IMR-90 (cell line): Measurements from ENCODE around the gene LSM12. TPM values are rescaled to one million over a fixed set of nuclear protein-coding genes. Genes with fewer than 3 reads are reported as not detected.

Experiments
- ATAC-seq: fragments of 200-7000 bp; cut with Tn5 transposase; 2 replicates; pipeline ENCODE4 v1.9.1; 2020; ENCODE audit warnings: low read depth, mild to moderate bottlenecking, moderate library complexity
- BruUV-seq: library from RNA; stranded (reverse); fragments of 400-500 nt; replicated peaks from 2 replicates; lab custom pipeline; 2021; lab: Mats Ljungman, UMichigan
- CTCF ChIA-PET: fragments of 300-600 bp; formaldehyde crosslinking; extraction: SDS; loops from one replicate; lab custom pipeline; 2021; ENCODE audit warnings: antibody characterized with exemption; lab: Yijun Ruan, JAX
- POLR2A ChIA-PET: fragments of 300-600 bp; sonication (Branson Sonifier 250); formaldehyde crosslinking; loops from one replicate; lab custom pipeline; 2022; ENCODE audit warnings: antibody characterized with exemption; ENCODE audit not compliant: unreplicated experiment; lab: Charles Lee
- DNase-seq: peaks from one replicate; pipeline ENCODE4 v3.0.0; 2013
- H2AFZ ChIP-seq: replicated peaks from 2 replicates; pipeline ENCODE3; 2013; ENCODE audit warnings: low read length, mild to moderate bottlenecking; ENCODE audit not compliant: poor library complexity
- H2AK5ac ChIP-seq: 2 replicates; pipeline ENCODE4 v1.6.1; 2013; ENCODE audit warnings: low read depth, low read length, inconsistent platforms
- H2AK9ac ChIP-seq: replicated peaks from 2 replicates; pipeline ENCODE3; 2013; ENCODE audit warnings: mild to moderate bottlenecking, low read depth, low read length, moderate library complexity; ENCODE audit not compliant: poor library complexity
- H2BK120ac ChIP-seq: 2 replicates; pipeline ENCODE4 v1.6.1; 2013; ENCODE audit warnings: low read depth, low read length, inconsistent platforms
- H2BK15ac ChIP-seq: 3 replicates; pipeline ENCODE4 v1.6.1; 2013; ENCODE audit warnings: low read depth, low read length, inconsistent platforms
- H2BK20ac ChIP-seq: 2 replicates; pipeline ENCODE4 v1.6.1; 2013; ENCODE audit warnings: low read depth, mild to moderate bottlenecking, inconsistent platforms, low read length, moderate library complexity
- H2BK5ac ChIP-seq: 2 replicates; pipeline ENCODE4 v1.6.1; 2013; ENCODE audit warnings: mild to moderate bottlenecking, low read depth, low read length, inconsistent platforms; ENCODE audit not compliant: poor library complexity, severe bottlenecking
- H3K14ac ChIP-seq: replicated peaks from 2 replicates; pipeline ENCODE4 v1.6.1; 2013; ENCODE audit warnings: low read depth, low read length, inconsistent platforms
- H3K18ac ChIP-seq: 2 replicates; pipeline ENCODE4 v1.6.1; 2013; ENCODE audit warnings: low read depth, low read length, control low read depth
- H3K23ac ChIP-seq: 2 replicates; pipeline ENCODE4 v1.6.1; 2013; ENCODE audit warnings: low read depth, low read length, inconsistent platforms
- H3K27ac ChIP-seq: 2 replicates; pipeline ENCODE4 v1.5.1; 2013; ENCODE audit warnings: mild to moderate bottlenecking, control low read depth, low read length; ENCODE audit not compliant: insufficient read depth
- H3K27me3 ChIP-seq: 2 replicates; pipeline ENCODE4 v1.6.1; 2013; ENCODE audit warnings: low read length; ENCODE audit not compliant: control insufficient read depth, insufficient read depth
- H3K36me3 ChIP-seq: 2 replicates; pipeline ENCODE4 v1.6.1; 2013; ENCODE audit warnings: low read length, mixed read lengths; ENCODE audit not compliant: control insufficient read depth, insufficient read depth
- H3K4ac ChIP-seq: 2 replicates; pipeline ENCODE4 v1.6.1; 2013; ENCODE audit warnings: low read depth, low read length, inconsistent platforms
- H3K4me1 ChIP-seq: 2 replicates; pipeline ENCODE4 v1.6.1; 2013; ENCODE audit warnings: low read length, mixed read lengths; ENCODE audit not compliant: control insufficient read depth, insufficient read depth
- H3K4me2 ChIP-seq: 2 replicates; pipeline ENCODE4 v1.6.1; 2013; ENCODE audit warnings: low read depth, mild to moderate bottlenecking, control low read depth, low read length, moderate library complexity
- H3K4me3 ChIP-seq: 2 replicates; pipeline ENCODE4 v1.5.1; 2013; ENCODE audit warnings: low read depth, mild to moderate bottlenecking, control low read depth, low read length, moderate library complexity; ENCODE audit not compliant: insufficient read depth
- H3K56ac ChIP-seq: 2 replicates; pipeline ENCODE4 v1.6.1; 2013; ENCODE audit warnings: low read length, inconsistent platforms; ENCODE audit not compliant: insufficient read depth; ENCODE audit errors: extremely low read depth
- H3K79me1 ChIP-seq, 2 experiments: 2 replicates each; pipeline ENCODE4 v1.6.1; 2013; ENCODE audit warnings: low read length in 2 of 2, inconsistent platforms in 1 of 2, low read depth in 1 of 2
- H3K9ac ChIP-seq: 2 replicates; pipeline ENCODE4 v1.6.1; 2013; ENCODE audit warnings: low read depth, low read length, control low read depth
- H3K9me1 ChIP-seq: 2 replicates; pipeline ENCODE4 v1.6.1; 2013; ENCODE audit warnings: low read length, inconsistent platforms; ENCODE audit not compliant: insufficient read depth
- H3K9me3 ChIP-seq: 2 replicates; pipeline ENCODE4 v1.6.1; 2013; ENCODE audit warnings: low read length; ENCODE audit not compliant: control insufficient read depth, insufficient read depth
- H4K20me1 ChIP-seq: 2 replicates; pipeline ENCODE4 v1.6.1; 2013; ENCODE audit warnings: low read length, inconsistent platforms; ENCODE audit not compliant: insufficient read depth
- H4K5ac ChIP-seq: 2 replicates; pipeline ENCODE4 v1.6.1; 2013; ENCODE audit warnings: mild to moderate bottlenecking, low read depth, low read length, control low read depth
- H4K8ac ChIP-seq, 2 experiments: 2 replicates each; pipeline ENCODE4 v1.6.1; 2013; ENCODE audit warnings: low read depth in 2 of 2, low read length in 2 of 2, control low read depth in 1 of 2, inconsistent platforms in 1 of 2
- H4K91ac ChIP-seq: 2 replicates; pipeline ENCODE4 v1.6.1; 2013; ENCODE audit warnings: low read depth, low read length, inconsistent platforms; ENCODE audit not compliant: insufficient read depth
- BHLHE40 ChIP-seq: fragments of 150-350 bp; IDR thresholded peaks from 2 replicates; pipeline ENCODE4 v1.6.1; 2016; ENCODE audit warnings: mild to moderate bottlenecking, low read depth, low read length
- CEBPB ChIP-seq: IDR thresholded peaks from 2 replicates; pipeline ENCODE4 v1.6.1; 2012; ENCODE audit warnings: low read depth, low read length, improper control_type of control experiment
- CHD1 ChIP-seq: IDR thresholded peaks from 2 replicates; pipeline ENCODE4 v1.6.1; 2012; ENCODE audit warnings: low read depth, low read length, improper control_type of control experiment
- CTCF ChIP-seq: conservative IDR thresholded peaks from 2 replicates; pipeline ENCODE4 v1.5.1; 2012; ENCODE audit warnings: mild to moderate bottlenecking, low read depth, low read length, improper control_type of control experiment
- ELK1 ChIP-seq: fragments of 150-350 bp; IDR thresholded peaks from 2 replicates; pipeline ENCODE4 v1.6.1; 2016; ENCODE audit warnings: low read depth, mild to moderate bottlenecking, low read length, moderate library complexity, borderline replicate concordance
- FOS ChIP-seq: fragments of 150-350 bp; IDR thresholded peaks from 2 replicates; pipeline ENCODE4 v1.6.1; 2016; ENCODE audit warnings: low read depth, low read length
- MAFK ChIP-seq: IDR thresholded peaks from 2 replicates; pipeline ENCODE4 v1.6.1; 2012; ENCODE audit warnings: low read depth, low read length, improper control_type of control experiment
- MAZ ChIP-seq: IDR thresholded peaks from 2 replicates; pipeline ENCODE4 v1.6.1; 2012; ENCODE audit warnings: low read depth, mild to moderate bottlenecking, low read length, improper control_type of control experiment, moderate library complexity, borderline replicate concordance
- MXI1 ChIP-seq: IDR thresholded peaks from 2 replicates; pipeline ENCODE4 v1.6.1; 2012; ENCODE audit warnings: low read depth, mild to moderate bottlenecking, low read length, moderate library complexity, borderline replicate concordance
- NFE2L2 ChIP-seq: fragments of 150-350 bp; IDR thresholded peaks from 2 replicates; pipeline ENCODE4 v1.6.1; 2016; ENCODE audit warnings: low read depth, mild to moderate bottlenecking, low read length
- POLR2A ChIP-seq: IDR thresholded peaks from 2 replicates; pipeline ENCODE4 v1.6.1; 2012; ENCODE audit warnings: mild to moderate bottlenecking, low read depth, low read length
- RAD21 ChIP-seq: IDR thresholded peaks from 2 replicates; pipeline ENCODE4 v1.6.1; 2012; ENCODE audit warnings: low read length, improper control_type of control experiment
- RCOR1 ChIP-seq: IDR thresholded peaks from 2 replicates; pipeline ENCODE4 v1.6.1; 2012; ENCODE audit warnings: mild to moderate bottlenecking, low read length, improper control_type of control experiment; ENCODE audit not compliant: insufficient replicate concordance
- RFX5 ChIP-seq: IDR thresholded peaks from 2 replicates; pipeline ENCODE4 v1.8.0; 2012; ENCODE audit warnings: low read depth, mild to moderate bottlenecking, low read length, moderate library complexity
- SMC3 ChIP-seq: fragments of 150-350 bp; IDR thresholded peaks from 2 replicates; pipeline ENCODE4 v1.6.1; 2016; ENCODE audit warnings: low read depth, mild to moderate bottlenecking, antibody characterized with exemption, low read length, moderate library complexity
- USF2 ChIP-seq: fragments of 150-350 bp; IDR thresholded peaks from 2 replicates; pipeline ENCODE4 v1.6.1; 2017; ENCODE audit warnings: mild to moderate bottlenecking, antibody characterized with exemption, low read length, low read depth
- WGBS, 2 experiments: methylation state at CpG; one replicate each; pipeline versions ENCODE4 v1.1.5 to v1.1.7; 2013; ENCODE audit warnings: missing lambda C conversion rate in 2 of 2; ENCODE audit not compliant: insufficient read length in 1 of 2; ENCODE audit errors: extremely low coverage in 2 of 2; 5-methylcytosine and 5-hydroxymethylcytosine counted together
- dilution Hi-C: fragments of 300-500 bp; cut with HindIII; formaldehyde crosslinking; loops from one replicate; pipeline ENCODE4 v1.14.3; 2018; ENCODE audit warnings: low sequenced_read_pairs; ENCODE audit not compliant: unreplicated experiment
- in situ Hi-C: fragments of 300-500 bp; cut with MboI; formaldehyde crosslinking; loops from 3 replicates; pipeline ENCODE4 v1.14.3; 2019; ENCODE audit warnings: low sequenced_read_pairs, inconsistent platforms, mixed read lengths
- intact Hi-C: fragments of 100-400 bp; cut with micrococcal nuclease; formaldehyde crosslinking; loops from 2 replicates; pipeline ENCODE4 v1.10.0; 2022
- polyA plus RNA-seq, 3 experiments: library from polyadenylated mRNA; depleted of rRNA; stranded (reverse); fragments of >200 nt; gene quantifications; 2 replicates each; pipeline ENCODE4 v1.2.3, GENCODE V29; 2012; ENCODE audit warnings: low replicate concordance in 1 of 3
- total RNA-seq: library from RNA; depleted of rRNA; stranded (reverse); fragments of >200 nt; gene quantifications from 2 replicates; pipeline ENCODE4 v1.2.3, GENCODE V29; 2012

LSM12 gene
- total and polyA plus RNA-seq, 2 of the 4 experiments (the other 2 are of a cell fraction), result 38.0 to 41.0 TPM

GRCh38 chr17:44011876-44012275, 54.6 kb downstream of the LSM12 start:
- no peak for TF ChIP-seq CTCF
- TF ChIP-seq FOS, result no peak
- TF ChIP-seq USF2, result no peak
- TF ChIP-seq POLR2A, result no peak
- no peak for TF ChIP-seq CHD1
- TF ChIP-seq ELK1, result no peak
- no peak for TF ChIP-seq CEBPB
- TF ChIP-seq RAD21, result no peak
- no peak for TF ChIP-seq MXI1
- no peak for TF ChIP-seq SMC3
- TF ChIP-seq RCOR1, result no peak
- TF ChIP-seq MAFK, result no peak
- TF ChIP-seq NFE2L2, result no peak
- no peak for TF ChIP-seq MAZ
- no peak for TF ChIP-seq RFX5
- TF ChIP-seq BHLHE40, result no peak
- H2BK5ac ChIP-seq, result no peak overlapping the region
- H3K4me1 ChIP-seq, result peaks cover 22% of the 10 kb centered on the region; the same call in 1 of the 2 replicates
- no peak overlapping the region for H3K4me2 ChIP-seq
- H4K8ac ChIP-seq, result no peak overlapping the region
- BruUV-seq, result no TSS peak
- H2AFZ ChIP-seq, result no peak overlapping the region
- no peaks in the 10 kb centered on the region for H4K20me1 ChIP-seq
- H2AK9ac ChIP-seq, result peak overlapping the region; percentile 22
- H3K9ac ChIP-seq, result no peak overlapping the region
- H3K27ac ChIP-seq, result peak overlapping the region; percentile 87; the same call in 1 of the 2 replicates
- H3K9me3 ChIP-seq, result no peaks in the 10 kb centered on the region
- no peak overlapping the region; the same call in 1 of the 2 replicates for H3K14ac ChIP-seq
- no peak overlapping the region for H2BK20ac ChIP-seq
- peak overlapping the region; percentile 15; the same call in 1 of the 2 replicates for H3K4ac ChIP-seq
- no peak overlapping the region for H2BK120ac ChIP-seq
- no peak overlapping the region for H2BK15ac ChIP-seq
- no peak overlapping the region for H3K23ac ChIP-seq
- H3K56ac ChIP-seq, result no peak overlapping the region
- intact Hi-C loops, result no loop called here
- no peaks in the 10 kb centered on the region for H3K27me3 ChIP-seq
- ATAC-seq (no peak), DNase-seq (no peak)
- POLR2A ChIA-PET, result no interaction called here
- H3K18ac ChIP-seq, result no peak overlapping the region
- 83% methylated on average over 3 of the region's 9 CpGs; no CpG with 5 or more reads in 1 of the 2 experiments for WGBS, 2 experiments
- dilution Hi-C loops, result no loop called here
- no peak overlapping the region for H4K91ac ChIP-seq
- peaks cover 19% of the 10 kb centered on the region for H3K9me1 ChIP-seq
- in situ Hi-C loops, result no loop called here
- H4K5ac ChIP-seq, result no peak overlapping the region
- CTCF ChIA-PET, result no interaction called here
- peak overlapping the region; percentile 56; the same call in 1 of the 2 replicates for H2AK5ac ChIP-seq
- no peaks in the 10 kb centered on the region; the same call in 1 of the 2 replicates for H3K36me3 ChIP-seq
- H3K4me3 ChIP-seq, result no peak overlapping the region
- peaks cover 9 to 68% of the 10 kb centered on the region in 2 experiments for H3K79me1 ChIP-seq
